CD4-positive, alpha-beta T cell (primary cell): ENCODE data around the gene EMP3. TPM values are rescaled to one million over a fixed set of nuclear protein-coding genes. Genes with fewer than 3 reads are reported as not detected.
A peak's percentile ranks its signal among the peaks of the same experiment; 100 is the strongest.

ENCODE experiments used
- ATAC-seq: fragments of 200-7000 bp; cut with Tn5 transposase; one replicate; pipeline ENCODE4 v1.10.0; 2022; ENCODE audit warnings: mild to moderate bottlenecking; ENCODE audit not compliant: poor library complexity
- CTCF ChIA-PET: fragments of 350-600 bp; sonication (Branson Sonifier 250); formaldehyde crosslinking; loops from one replicate; lab custom pipeline; 2021; ENCODE audit warnings: antibody characterized with exemption, inconsistent platforms; lab: Charles Lee
- POLR2A ChIA-PET: fragments of 350-600 bp; sonication (Branson Sonifier 250); formaldehyde crosslinking; loops from one replicate; lab custom pipeline; 2021; ENCODE audit warnings: antibody characterized with exemption, inconsistent platforms; lab: Charles Lee
- DNase-seq, 14 experiments: peaks; one replicate each; pipeline ENCODE4 v3.0.0-alpha.2; 2013 to 2020; ENCODE audit warnings: mixed read lengths in 2 of 14
- H3K27ac ChIP-seq, 2 donors: one replicate each; pipeline versions ENCODE4 v1.5.1 to v1.7.0; 2013; ENCODE audit warnings: low read length in 2 of 2, low read depth in 1 of 2, mild to moderate bottlenecking in 1 of 2
- H3K27me3 ChIP-seq, 2 experiments: 1 replicate in 1 of 2; 2 replicates in 1 of 2; pipeline versions ENCODE4 v1.6.1 to v1.7.0; 2013; ENCODE audit warnings: low read length in 2 of 2, control low read depth in 1 of 2, mild to moderate bottlenecking in 1 of 2, moderate library complexity in 1 of 2; ENCODE audit not compliant: insufficient read depth in 2 of 2, control insufficient read depth in 1 of 2
- H3K36me3 ChIP-seq: one replicate; pipeline ENCODE4 v1.6.1; 2013; ENCODE audit warnings: low read length, control low read depth; ENCODE audit not compliant: insufficient read depth
- H3K4me1 ChIP-seq: one replicate; pipeline ENCODE4 v1.6.1; 2013; ENCODE audit warnings: low read length, control low read depth; ENCODE audit not compliant: insufficient read depth
- H3K4me3 ChIP-seq: one replicate; pipeline ENCODE4 v1.5.1; 2013; ENCODE audit warnings: mild to moderate bottlenecking, low read length, moderate library complexity
- H3K9me3 ChIP-seq, 2 experiments: 1 replicate in 1 of 2; 2 replicates in 1 of 2; pipeline versions ENCODE4 v1.6.1 to v1.7.0; 2013; ENCODE audit warnings: low read length in 2 of 2, mild to moderate bottlenecking in 2 of 2, control low read depth in 1 of 2, moderate library complexity in 1 of 2; ENCODE audit not compliant: control insufficient read depth in 1 of 2, insufficient read depth in 1 of 2
- H3K27ac Mint-ChIP-seq: one replicate; pipeline ENCODE4 v1.8.0; 2020; ENCODE audit warnings: mixed read lengths
- H3K27me3 Mint-ChIP-seq: one replicate; pipeline ENCODE4 v1.8.0; 2021; ENCODE audit warnings: mixed read lengths
- H3K36me3 Mint-ChIP-seq: one replicate; pipeline ENCODE4 v1.8.0; 2021; ENCODE audit warnings: low read depth, mixed read lengths
- H3K4me1 Mint-ChIP-seq: one replicate; pipeline ENCODE4 v1.8.0; 2021; ENCODE audit warnings: low read depth, mixed read lengths
- H3K4me3 Mint-ChIP-seq: one replicate; pipeline ENCODE4 v1.8.0; 2020; ENCODE audit warnings: mild to moderate bottlenecking, mixed read lengths
- H3K9me3 Mint-ChIP-seq: one replicate; pipeline ENCODE4 v1.8.0; 2020; ENCODE audit warnings: mixed read lengths
- CTCF ChIP-seq: fragments of 200-600 bp; IDR thresholded peaks from one replicate; pipeline ENCODE4 v1.8.0; 2022; ENCODE audit warnings: antibody characterized with exemption, mild to moderate bottlenecking
- intact Hi-C, 2 experiments: fragments of 100-400 bp; cut with DNase I in 1 of 2; cut with micrococcal nuclease in 1 of 2; formaldehyde crosslinking; loops; one replicate each; pipeline versions ENCODE4 v1.15.1 to v1.9.0; 2023 to 2025; cut with DNase I, micrococcal nuclease
- polyA plus RNA-seq, 2 donors: library from polyadenylated mRNA; unstranded; fragments of 120-200 nt; gene quantifications; one replicate each; pipeline ENCODE4 v1.2.1, GENCODE V29; 2013
- total RNA-seq, 174 experiments: library from RNA in 2 of 174; stranded (reverse) in 2 of 174; gene quantifications; one replicate each; pipeline ENCODE4 v1.2.3 and lab custom pipeline; 2021 to 2026

The EMP3 gene
- 100 to 1,000 TPM; 185 to 201 TPM for total RNA-seq
- 340 TPM for polyA plus RNA-seq (2013, experiment 1 of 2)
- 325 TPM for polyA plus RNA-seq (2013, experiment 2 of 2)
- total RNA-seq (lab: John Stamatoyannopoulos, UW): 51.3 to 288 (median 117) reads per million in 172 experiments

- Mint-ChIP-seq H3K4me1 (peaks cover 93% of the 10 kb centered on the region), H3K27me3 (no peaks in the 10 kb centered on the region), H3K9me3 (no peaks in the 10 kb centered on the region), H3K27ac (peak within 1 kb of the TSS; percentile 99), H3K36me3 (peaks cover 61% of the 10 kb centered on the region), H3K4me3 (peak within 1 kb of the TSS; percentile 96)
- intact Hi-C loops: loop anchor here (1.0 to 10.0 kb wide), 3 partner anchors 8 to 1541 kb away; partner anchors contain the start of genes KDELR1 (in 1 of the 2) and SLC1A5 (in 1 of the 2)
- Histone ChIP-seq H3K4me3 (peak within 1 kb of the TSS; percentile 88), H3K27me3 (no peaks in the 10 kb centered on the region), H3K4me1 (peaks cover 90% of the 10 kb centered on the region), H3K36me3 (peaks cover 32% of the 10 kb centered on the region), H3K9me3 (no peaks in the 10 kb centered on the region), H3K27ac (peak within 1 kb of the TSS; percentile 94 to 100)
- no peak for TF ChIP-seq CTCF
- ATAC-seq: peak; percentile 43
- ChIA-PET CTCF (interaction anchor here (1.7 to 8.5 kb wide), 2 partner anchors 8 to 66 kb away, joined by 8 to 159 read pairs; partner anchors contain the start of gene KDELR1), POLR2A (interaction anchor here (1.0 to 8.4 kb wide), 8 partner anchors 9 to 1315 kb away, joined by 3 to 360 read pairs (median 3); partner anchors contain the start of genes CARD8, RPL18, RRAS and SPHK2)
- peak; percentile 76 to 94 (median 85) for DNase-seq
Observed at GRCh38 chr19:48325265-48325910, at the start of gene EMP3. Gene EMP3 (plus strand): TSS chr19:48325552. CDS start chr19:48326845, 1,293 bp downstream.

- intact Hi-C loops: no loop called here
- H3K27ac Mint-ChIP-seq: no peak overlapping the region
- ATAC-seq: no peak
- Histone ChIP-seq H3K36me3 (no peaks in the 10 kb centered on the region), H3K27me3 (no peaks in the 10 kb centered on the region), H3K4me1 (no peaks in the 10 kb centered on the region), H3K27ac (no peak overlapping the region), H3K9me3 (peaks cover 0 to 10% of the 10 kb centered on the region in 2 experiments), H3K4me3 (no peak overlapping the region)
- POLR2A ChIA-PET: no interaction called here
- no peak for TF ChIP-seq CTCF
- no peak overlapping the region for H3K4me3 Mint-ChIP-seq
- no peaks in the 10 kb centered on the region for H3K36me3 Mint-ChIP-seq
- no peaks in the 10 kb centered on the region for H3K4me1 Mint-ChIP-seq
- CTCF ChIA-PET: no interaction called here
- no peaks in the 10 kb centered on the region for H3K27me3 Mint-ChIP-seq
- no peaks in the 10 kb centered on the region for H3K9me3 Mint-ChIP-seq
- DNase-seq: no peak
Observed at GRCh38 chr19:48279747-48280146, 45.6 kb upstream of the EMP3 start.

GRCh38 chr19:48283908-48284307, 41.4 kb upstream of the EMP3 start:
- CTCF ChIA-PET: no interaction called here
- no peak overlapping the region for H3K4me3 ChIP-seq
- H3K27ac Mint-ChIP-seq: no peak overlapping the region
- H3K4me3 Mint-ChIP-seq: no peak overlapping the region
- H3K27me3 Mint-ChIP-seq: peaks cover 14% of the 10 kb centered on the region
- no peaks in the 10 kb centered on the region for H3K36me3 Mint-ChIP-seq
- H3K27me3 ChIP-seq: no peaks in the 10 kb centered on the region
- H3K27ac ChIP-seq: no peak overlapping the region
- TF ChIP-seq CTCF: no peak
- DNase-seq: no peak
- POLR2A ChIA-PET: no interaction called here
- H3K36me3 ChIP-seq: no peaks in the 10 kb centered on the region
- peaks cover 5 to 14% of the 10 kb centered on the region in 2 experiments for H3K9me3 ChIP-seq
- intact Hi-C loops: no loop called here
- no peaks in the 10 kb centered on the region for H3K4me1 Mint-ChIP-seq
- H3K9me3 Mint-ChIP-seq: peaks cover 4% of the 10 kb centered on the region
- no peaks in the 10 kb centered on the region for H3K4me1 ChIP-seq
- no peak for ATAC-seq
